Trophoblast cell (in vitro differentiated cells and primary cell): ENCODE measurements around the gene ACVR1B.

Source experiments
- DNase-seq, 2 donors: peaks; one replicate each; pipeline ENCODE4 v3.0.0-alpha.2; 2016
- H2AFZ ChIP-seq: 2 replicates; pipeline ENCODE4 v1.6.1; 2013; ENCODE audit warnings: low read length, moderate library complexity, mild to moderate bottlenecking; ENCODE audit not compliant: insufficient read depth, poor library complexity
- H2AK5ac ChIP-seq: 2 replicates; pipeline ENCODE4 v1.6.1; 2013; ENCODE audit warnings: mild to moderate bottlenecking, low read length
- H2BK120ac ChIP-seq: 2 replicates; pipeline ENCODE4 v1.6.1; 2013; ENCODE audit warnings: low read length, mild to moderate bottlenecking, moderate library complexity; ENCODE audit not compliant: insufficient read depth, poor library complexity
- H2BK12ac ChIP-seq: 2 replicates; pipeline ENCODE4 v1.6.1; 2013; ENCODE audit warnings: mild to moderate bottlenecking, low read length, moderate library complexity
- H2BK5ac ChIP-seq: 2 replicates; pipeline ENCODE4 v1.6.1; 2013; ENCODE audit warnings: low read length, low read depth, moderate library complexity, mild to moderate bottlenecking; ENCODE audit not compliant: poor library complexity
- H3K14ac ChIP-seq: 2 replicates; pipeline ENCODE4 v1.6.1; 2013; ENCODE audit warnings: mild to moderate bottlenecking, low read length
- H3K18ac ChIP-seq: 2 replicates; pipeline ENCODE4 v1.6.1; 2013; ENCODE audit warnings: mild to moderate bottlenecking, low read length
- H3K23ac ChIP-seq: 2 replicates; pipeline ENCODE4 v1.6.1; 2013; ENCODE audit warnings: low read length
- H3K27ac ChIP-seq: 2 replicates; pipeline ENCODE4 v1.5.1; 2013; ENCODE audit warnings: low read depth, mild to moderate bottlenecking, inconsistent platforms, low read length, moderate library complexity
- H3K27me3 ChIP-seq: 2 replicates; pipeline ENCODE4 v1.6.1; 2013; ENCODE audit warnings: inconsistent platforms, mild to moderate bottlenecking, low read length, moderate library complexity; ENCODE audit not compliant: insufficient read depth
- H3K36me3 ChIP-seq, 2 experiments: 1 replicate in 1 of 2; 2 replicates in 1 of 2; pipeline ENCODE4 v1.6.1; 2013; ENCODE audit warnings: low read length in 2 of 2, mild to moderate bottlenecking in 2 of 2, moderate library complexity in 1 of 2; ENCODE audit not compliant: insufficient read depth in 2 of 2, control insufficient read depth in 1 of 2
- H3K4ac ChIP-seq: 2 replicates; pipeline ENCODE4 v1.6.1; 2013; ENCODE audit warnings: low read depth, mild to moderate bottlenecking, low read length, moderate library complexity
- H3K4me1 ChIP-seq, 2 experiments: 1 replicate in 1 of 2; 2 replicates in 1 of 2; pipeline ENCODE4 v1.6.1; 2013; ENCODE audit warnings: low read length in 2 of 2, mild to moderate bottlenecking in 2 of 2, moderate library complexity in 1 of 2; ENCODE audit not compliant: insufficient read depth in 2 of 2, control insufficient read depth in 1 of 2
- H3K4me2 ChIP-seq: 2 replicates; pipeline ENCODE4 v1.6.1; 2013; ENCODE audit warnings: inconsistent platforms, mild to moderate bottlenecking, low read length, moderate library complexity
- H3K4me3 ChIP-seq: 2 replicates; pipeline ENCODE4 v1.5.1; 2013; ENCODE audit warnings: mild to moderate bottlenecking, low read depth, low read length, inconsistent platforms
- H3K79me1 ChIP-seq: one replicate; pipeline ENCODE4 v1.6.1; 2013; ENCODE audit warnings: low read length
- H3K79me2 ChIP-seq: 2 replicates; pipeline ENCODE4 v1.6.1; 2013; ENCODE audit warnings: low read length, mild to moderate bottlenecking; ENCODE audit not compliant: control insufficient read depth, insufficient read depth, poor library complexity
- H3K9ac ChIP-seq: 2 replicates; pipeline ENCODE4 v1.6.1; 2013; ENCODE audit warnings: mild to moderate bottlenecking, low read length
- H3K9me3 ChIP-seq: 2 replicates; pipeline ENCODE4 v1.6.1; 2013; ENCODE audit warnings: low read depth, mild to moderate bottlenecking, control low read depth, inconsistent platforms, low read length; ENCODE audit not compliant: insufficient read depth
- H4K12ac ChIP-seq: 2 replicates; pipeline ENCODE4 v1.6.1; 2013; ENCODE audit warnings: low read depth, mild to moderate bottlenecking, low read length, moderate library complexity
- H4K8ac ChIP-seq: 2 replicates; pipeline ENCODE4 v1.6.1; 2013; ENCODE audit warnings: low read depth, mild to moderate bottlenecking, low read length, moderate library complexity
- H4K91ac ChIP-seq: one replicate; pipeline ENCODE4 v1.6.1; 2013; ENCODE audit warnings: low read depth, mild to moderate bottlenecking, low read length, moderate library complexity
- WGBS: extraction: QIAGEN DNeasy Blood & Tissue Kit; methylation state at CpG from one replicate; pipeline ENCODE4 v1.1.7; 2013; ENCODE audit warnings: missing lambda C conversion rate; ENCODE audit not compliant: insufficient read length, insufficient coverage; ENCODE audit errors: extremely low coverage; 5-methylcytosine and 5-hydroxymethylcytosine counted together

ACVR1B gene

GRCh38 chr12:52010692-52011601 is 59.4 kb downstream of the ACVR1B start:
- peak overlapping the region; percentile 28 for H4K91ac ChIP-seq
- no peak overlapping the region for H4K12ac ChIP-seq
- peaks cover 6% of the 10 kb centered on the region for H3K79me1 ChIP-seq
- no peak overlapping the region for H3K9ac ChIP-seq
- no peak overlapping the region for H3K4me3 ChIP-seq
- DNase-seq, result no peak
- peaks cover 14% of the 10 kb centered on the region for H3K27me3 ChIP-seq
- H2AK5ac ChIP-seq, result no peak overlapping the region
- no peak overlapping the region for H3K4me2 ChIP-seq
- H3K27ac ChIP-seq, result no peak overlapping the region
- no peak overlapping the region for H4K8ac ChIP-seq
- no peak overlapping the region for H3K14ac ChIP-seq
- no peak overlapping the region for H3K18ac ChIP-seq
- WGBS, result no CpG with 5 or more reads among the region's 8 CpGs
- peaks cover 24 to 31% of the 10 kb centered on the region in 2 experiments for H3K4me1 ChIP-seq
- peaks cover 6% of the 10 kb centered on the region for H3K9me3 ChIP-seq
- H3K23ac ChIP-seq, result no peak overlapping the region
- H2BK5ac ChIP-seq, result no peak overlapping the region
- H2BK120ac ChIP-seq, result no peak overlapping the region
- H3K36me3 ChIP-seq, result peaks cover 0 to 2% of the 10 kb centered on the region in 2 experiments
- H3K4ac ChIP-seq, result no peak overlapping the region
- peaks cover 2% of the 10 kb centered on the region for H3K79me2 ChIP-seq
- H2BK12ac ChIP-seq, result no peak overlapping the region
- no peak overlapping the region for H2AFZ ChIP-seq

- H3K4me1 ChIP-seq, result peaks cover 22 to 30% of the 10 kb centered on the region in 2 experiments
- no peak overlapping the region for H3K4ac ChIP-seq
- H3K27me3 ChIP-seq, result peaks cover 14% of the 10 kb centered on the region
- WGBS, result no CpG with 5 or more reads among the region's 8 CpGs
- H3K27ac ChIP-seq, result no peak overlapping the region
- no peak overlapping the region for H4K8ac ChIP-seq
- H3K79me2 ChIP-seq, result peaks cover 2% of the 10 kb centered on the region
- H3K9me3 ChIP-seq, result peaks cover 6% of the 10 kb centered on the region
- no peak overlapping the region for H3K23ac ChIP-seq
- peaks cover 0 to 2% of the 10 kb centered on the region in 2 experiments for H3K36me3 ChIP-seq
- peaks cover 6% of the 10 kb centered on the region for H3K79me1 ChIP-seq
- DNase-seq, result no peak
- H2AFZ ChIP-seq, result no peak overlapping the region
- no peak overlapping the region for H2AK5ac ChIP-seq
- H4K12ac ChIP-seq, result no peak overlapping the region
- H3K9ac ChIP-seq, result no peak overlapping the region
- H2BK120ac ChIP-seq, result no peak overlapping the region
- H2BK12ac ChIP-seq, result no peak overlapping the region
- H4K91ac ChIP-seq, result no peak overlapping the region
- H2BK5ac ChIP-seq, result no peak overlapping the region
- H3K4me3 ChIP-seq, result no peak overlapping the region
- H3K4me2 ChIP-seq, result no peak overlapping the region
- no peak overlapping the region for H3K14ac ChIP-seq
- H3K18ac ChIP-seq, result no peak overlapping the region
These were observed 60.2 kb downstream of the ACVR1B start for GRCh38 chr12:52011602-52012214.

GRCh38 chr12:52013626-52014310 is 62.3 kb downstream of the ACVR1B start:
- no CpG with 5 or more reads among the region's 16 CpGs for WGBS
- Histone ChIP-seq H2BK5ac (no peak overlapping the region), H3K9me3 (peaks cover 3% of the 10 kb centered on the region), H3K14ac (no peak overlapping the region), H2AFZ (no peak overlapping the region), H3K79me1 (peaks cover 3% of the 10 kb centered on the region), H2AK5ac (no peak overlapping the region), H2BK120ac (no peak overlapping the region), H3K4me3 (no peak overlapping the region), H4K8ac (no peak overlapping the region), H3K27me3 (no peaks in the 10 kb centered on the region), H4K91ac (no peak overlapping the region), H3K4ac (no peak overlapping the region), H3K27ac (peak overlapping the region; percentile 9), H3K36me3 (peaks cover 0 to 2% of the 10 kb centered on the region in 2 experiments), H3K79me2 (no peaks in the 10 kb centered on the region), H3K4me1 (peaks cover 18 to 20% of the 10 kb centered on the region in 2 experiments), H3K4me2 (no peak overlapping the region), H3K18ac (no peak overlapping the region), H2BK12ac (no peak overlapping the region), H3K9ac (no peak overlapping the region), H3K23ac (no peak overlapping the region), H4K12ac (no peak overlapping the region)
- DNase-seq, result no peak
